ENCODE data around the gene IFT27. TPM values are rescaled to one million over a fixed set of nuclear protein-coding genes. Genes with fewer than 3 reads are reported as not detected.

The IFT27 gene
- polyA plus RNA-seq, 1 donor from 2014 or later, result 111 TPM

DNA sequence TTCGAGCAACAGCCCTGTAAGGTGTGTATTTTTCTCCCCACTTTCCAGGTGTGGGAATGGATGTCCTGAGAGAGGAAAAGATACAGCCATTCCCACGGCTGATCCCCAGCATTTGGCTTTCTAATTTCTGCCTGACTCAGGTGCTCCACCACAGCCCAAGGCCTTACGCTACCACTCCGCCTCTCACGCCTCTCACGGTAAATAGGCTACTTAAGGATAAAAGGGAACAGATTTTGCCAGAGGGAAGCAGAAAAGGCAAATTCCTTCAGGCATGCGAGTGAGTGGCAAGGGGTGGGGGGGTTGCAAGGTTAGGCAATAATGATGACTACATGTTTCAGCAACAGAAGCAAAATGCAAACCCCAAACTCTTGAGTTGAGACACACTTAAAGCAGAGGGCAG, 31.7 kb upstream of the IFT27 start:
- no peaks in the 10 kb centered on the region for H3K9me2 ChIP-seq (ENCODE audit: insufficient read depth, low read length)
- no peaks in the 10 kb centered on the region for H3K36me3 ChIP-seq (ENCODE audit: insufficient read depth, low read length)
- no peaks in the 10 kb centered on the region for H3K9me3 ChIP-seq (ENCODE audit: low read length)
- no peak overlapping the region for H3K4me2 ChIP-seq (ENCODE audit: low read length)
- peaks cover 2% of the 10 kb centered on the region for H3K27me3 ChIP-seq (ENCODE audit: insufficient read depth, low read depth, low read length)
- H3K4me3 ChIP-seq (ENCODE audit: low read length), result no peak overlapping the region
- H3F3A ChIP-seq (ENCODE audit: insufficient read depth, low read length, poor library complexity, severe bottlenecking), result no peaks in the 10 kb centered on the region
- no peak overlapping the region for H3K27ac ChIP-seq (ENCODE audit: low read length)
- no peak overlapping the region for H3K9ac ChIP-seq (ENCODE audit: low read length)
- TF ChIP-seq EP300 (conservative IDR thresholded peaks at IDR 0.05; ENCODE audit: poor library complexity, severe bottlenecking) (no peak), RAD21 (conservative IDR thresholded peaks at IDR 0.05) (no peak), SMC3 (conservative IDR thresholded peaks at IDR 0.05; ENCODE audit: poor library complexity) (no peak), POLR2AphosphoS5 (IDR thresholded peaks at IDR 0.05) (no peak), CTCF (IDR thresholded peaks at IDR 0.05; ENCODE audit: poor library complexity, severe bottlenecking) (no peak), EZH2 (IDR thresholded peaks at IDR 0.05; ENCODE audit: borderline replicate concordance, insufficient read depth, low read length, poor library complexity, severe bottlenecking) (no peak), REST (IDR thresholded peaks at IDR 0.05; ENCODE audit: borderline replicate concordance) (no peak), TAF1 (IDR thresholded peaks at IDR 0.05; ENCODE audit: low read depth) (no peak), MXI1 (conservative IDR thresholded peaks at IDR 0.05; ENCODE audit: poor library complexity, severe bottlenecking) (no peak)
- no peaks in the 10 kb centered on the region for H3K79me2 ChIP-seq (replicated peaks; ENCODE audit: insufficient read depth, low read length)
- no peak overlapping the region for H2AFZ ChIP-seq (ENCODE audit: low read depth, low read length)
- H4K20me1 ChIP-seq (ENCODE audit: insufficient read depth), result no peaks in the 10 kb centered on the region

DNA sequence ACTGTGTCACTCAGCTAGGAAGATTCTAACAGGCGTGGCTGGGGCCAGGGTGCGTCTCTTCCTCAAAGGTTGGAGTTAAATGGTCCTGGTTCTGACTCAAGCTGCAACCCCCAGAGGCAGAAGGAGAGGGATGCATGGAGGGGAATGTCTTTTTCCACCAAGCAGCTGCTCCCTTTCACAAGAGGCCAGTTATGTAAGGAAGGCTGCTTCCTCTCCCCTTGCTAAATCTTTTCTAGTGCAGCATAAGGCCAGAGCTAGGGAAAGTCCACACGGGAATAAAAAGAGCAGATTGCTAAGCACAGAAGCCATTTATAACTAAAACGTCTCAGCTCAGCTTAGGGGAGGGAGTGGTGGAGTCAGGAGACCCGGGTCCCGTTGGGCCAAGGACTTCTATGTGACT, 30.9 kb upstream of the IFT27 start:
- Histone ChIP-seq H4K20me1 (ENCODE audit: insufficient read depth) (no peaks in the 10 kb centered on the region), H2AFZ (ENCODE audit: low read depth, low read length) (no peak overlapping the region), H3K27me3 (ENCODE audit: insufficient read depth, low read depth, low read length) (peaks cover 2% of the 10 kb centered on the region), H3K9me2 (ENCODE audit: insufficient read depth, low read length) (no peaks in the 10 kb centered on the region), H3K4me3 (ENCODE audit: low read length) (no peak overlapping the region), H3K9ac (ENCODE audit: low read length) (no peak overlapping the region), H3K79me2 (replicated peaks; ENCODE audit: insufficient read depth, low read length) (no peaks in the 10 kb centered on the region), H3K9me3 (ENCODE audit: low read length) (no peaks in the 10 kb centered on the region), H3K36me3 (ENCODE audit: insufficient read depth, low read length) (no peaks in the 10 kb centered on the region), H3K4me2 (ENCODE audit: low read length) (no peak overlapping the region), H3F3A (ENCODE audit: insufficient read depth, low read length, poor library complexity, severe bottlenecking) (no peaks in the 10 kb centered on the region), H3K27ac (ENCODE audit: low read length) (no peak overlapping the region)
- TF ChIP-seq EZH2 (IDR thresholded peaks at IDR 0.05; ENCODE audit: borderline replicate concordance, insufficient read depth, low read length, poor library complexity, severe bottlenecking) (no peak), MXI1 (conservative IDR thresholded peaks at IDR 0.05; ENCODE audit: poor library complexity, severe bottlenecking) (no peak)

DNA sequence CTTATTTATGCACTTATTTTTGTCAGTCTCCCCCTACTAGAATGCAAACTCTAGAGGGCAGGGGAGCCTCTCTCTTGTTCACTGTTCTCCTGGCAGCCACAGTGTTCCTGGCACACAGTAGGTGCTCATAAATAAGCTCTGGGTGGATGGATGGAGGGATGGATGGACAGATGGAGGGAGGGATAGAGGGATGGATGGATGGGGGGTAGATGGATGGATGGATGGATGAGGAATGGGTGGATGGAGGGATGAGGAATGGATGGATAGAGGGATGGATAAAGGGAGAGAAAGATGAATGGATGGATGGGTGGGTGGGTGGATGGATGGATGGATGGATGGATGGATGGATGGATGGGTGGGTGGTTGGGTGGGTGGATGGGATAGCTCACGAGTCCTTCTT, 27.4 kb upstream of the IFT27 start:
- no peak for TF ChIP-seq EZH2 (IDR thresholded peaks at IDR 0.05; ENCODE audit: borderline replicate concordance, insufficient read depth, low read length, poor library complexity, severe bottlenecking)
- no peak for TF ChIP-seq SMC3 (conservative IDR thresholded peaks at IDR 0.05; ENCODE audit: poor library complexity)
- no peak for TF ChIP-seq EP300 (conservative IDR thresholded peaks at IDR 0.05; ENCODE audit: poor library complexity, severe bottlenecking)
- no peak for TF ChIP-seq MXI1 (conservative IDR thresholded peaks at IDR 0.05; ENCODE audit: poor library complexity, severe bottlenecking)
- Histone ChIP-seq H3K27ac (ENCODE audit: low read length) (no peak overlapping the region), H3K27me3 (ENCODE audit: insufficient read depth, low read depth, low read length) (peaks cover 2% of the 10 kb centered on the region)

More for the DNA sequence above, 27.4 kb upstream of the IFT27 start:
- H3K9ac ChIP-seq (ENCODE audit: low read length), result no peak overlapping the region
- no peaks in the 10 kb centered on the region for H3K79me2 ChIP-seq (replicated peaks; ENCODE audit: insufficient read depth, low read length)
- H3K9me3 ChIP-seq (ENCODE audit: low read length), result no peaks in the 10 kb centered on the region
- H3F3A ChIP-seq (ENCODE audit: insufficient read depth, low read length, poor library complexity, severe bottlenecking), result no peaks in the 10 kb centered on the region
- no peaks in the 10 kb centered on the region for H3K9me2 ChIP-seq (ENCODE audit: insufficient read depth, low read length)
- H4K20me1 ChIP-seq (ENCODE audit: insufficient read depth), result no peaks in the 10 kb centered on the region
- H2AFZ ChIP-seq (ENCODE audit: low read depth, low read length), result no peak overlapping the region
- no peak overlapping the region for H3K4me3 ChIP-seq (ENCODE audit: low read length)
- H3K4me2 ChIP-seq (ENCODE audit: low read length), result no peak overlapping the region
- H3K36me3 ChIP-seq (ENCODE audit: insufficient read depth, low read length), result no peaks in the 10 kb centered on the region
